HG03342 (cell line): ENCODE data around the gene ELN.
"Not testable (repeated sequence)": the region's sequence is repeated elsewhere in the genome, so short reads cannot be mapped to it uniquely, and the experiment has no call there.

ENCODE experiments used
- ATAC-seq: cut with Tn5 transposase; IDR thresholded peaks from one replicate; pipeline ENCODE4 v1.9.1; 2021; ENCODE audit warnings: mild to moderate bottlenecking, moderate library complexity; ENCODE audit not compliant: unreplicated experiment

Gene ELN

DNA sequence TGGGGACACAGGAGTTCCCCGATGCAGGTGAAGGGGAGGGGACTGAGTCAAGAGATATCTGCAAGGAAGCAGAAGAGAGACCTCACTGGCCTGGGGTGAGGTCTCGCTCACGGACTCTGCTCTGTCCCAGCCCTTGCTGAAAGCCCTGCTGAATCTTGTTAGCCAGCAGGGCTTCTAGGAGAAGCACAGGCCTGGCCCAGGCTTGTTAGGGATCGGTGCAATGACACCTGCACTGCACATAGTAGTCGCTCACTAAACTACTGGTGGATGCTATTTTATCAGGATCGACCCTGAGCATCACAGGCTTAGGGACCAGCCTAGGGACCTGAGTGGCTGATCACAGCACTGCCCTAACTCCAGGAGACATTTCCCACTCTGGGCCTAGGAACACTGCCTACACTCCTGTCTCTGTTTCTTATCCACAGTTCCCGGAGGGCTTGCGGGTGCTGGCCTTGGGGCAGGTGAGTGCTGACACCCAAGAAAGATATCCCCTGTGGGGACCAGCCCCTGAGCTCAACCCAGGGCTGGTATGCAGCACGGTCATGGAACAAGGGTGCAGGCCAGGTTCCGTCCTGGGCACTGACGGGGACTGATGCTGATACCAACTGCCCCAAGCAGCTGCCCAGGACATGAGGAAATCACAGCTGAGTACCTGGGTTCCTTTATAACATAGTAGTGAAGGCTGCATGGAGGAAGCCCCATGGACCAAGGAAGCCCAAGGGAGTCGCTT is 13.0 kb downstream of the ELN start:
- ATAC-seq: no peak

DNA sequence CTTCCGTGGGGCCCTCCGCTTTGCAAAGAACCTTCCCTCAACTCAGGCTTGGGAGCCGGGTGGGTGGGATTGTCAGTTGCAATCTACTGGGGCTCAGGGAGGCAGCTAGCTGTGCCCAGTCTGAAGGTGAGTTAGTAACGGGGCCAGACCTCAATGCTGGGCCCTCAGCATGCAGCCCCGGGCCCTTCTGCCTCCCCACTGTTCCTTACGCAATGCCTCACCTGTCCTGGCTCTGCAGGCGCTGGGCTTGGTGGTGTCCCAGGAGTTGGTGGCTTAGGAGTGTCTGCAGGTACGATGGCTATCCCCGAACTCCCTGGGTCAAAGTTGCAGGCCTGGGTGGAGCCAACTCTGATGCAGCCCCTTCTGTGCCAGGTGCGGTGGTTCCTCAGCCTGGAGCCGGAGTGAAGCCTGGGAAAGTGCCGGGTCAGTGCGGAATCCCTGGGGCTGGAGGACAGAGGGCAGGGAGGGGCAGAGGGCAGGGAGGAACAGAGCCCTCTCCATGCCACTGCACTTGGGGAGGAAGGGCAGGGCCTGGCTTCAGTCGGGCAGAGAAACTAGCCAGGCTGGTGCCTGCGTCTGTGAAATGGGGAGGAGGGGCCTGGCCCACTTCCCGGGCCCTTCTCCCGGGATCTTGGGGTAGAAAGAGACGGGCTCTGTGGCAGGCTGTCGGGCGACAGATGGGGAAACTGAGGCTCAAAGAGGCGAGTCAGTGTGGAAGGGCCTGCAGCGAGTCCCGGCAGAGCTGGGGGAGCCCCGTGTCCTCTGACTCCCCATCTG is 15.0 kb downstream of the ELN start:
- ATAC-seq: no peak

DNA sequence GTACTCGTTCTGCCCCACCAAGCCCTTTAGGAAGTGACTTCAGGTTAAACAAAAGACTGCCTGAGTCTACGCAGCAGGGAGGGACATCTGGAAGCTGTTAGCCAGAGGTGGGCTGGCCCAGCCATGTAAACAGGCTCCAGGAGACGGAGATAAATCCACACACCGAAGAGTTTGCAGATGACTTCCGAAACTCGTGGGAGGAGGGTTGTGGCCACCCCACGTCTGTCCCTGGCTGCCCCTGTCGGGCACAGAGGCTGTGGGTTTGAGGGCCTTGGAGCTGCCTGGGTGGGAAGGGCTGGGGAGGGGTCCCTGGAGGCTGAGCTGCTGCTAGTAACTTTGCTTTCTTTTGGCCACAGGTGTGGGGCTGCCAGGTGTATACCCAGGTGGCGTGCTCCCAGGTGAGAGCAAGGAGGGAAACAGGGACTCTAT is 15.6 kb downstream of the ELN start:
- no peak for ATAC-seq

DNA sequence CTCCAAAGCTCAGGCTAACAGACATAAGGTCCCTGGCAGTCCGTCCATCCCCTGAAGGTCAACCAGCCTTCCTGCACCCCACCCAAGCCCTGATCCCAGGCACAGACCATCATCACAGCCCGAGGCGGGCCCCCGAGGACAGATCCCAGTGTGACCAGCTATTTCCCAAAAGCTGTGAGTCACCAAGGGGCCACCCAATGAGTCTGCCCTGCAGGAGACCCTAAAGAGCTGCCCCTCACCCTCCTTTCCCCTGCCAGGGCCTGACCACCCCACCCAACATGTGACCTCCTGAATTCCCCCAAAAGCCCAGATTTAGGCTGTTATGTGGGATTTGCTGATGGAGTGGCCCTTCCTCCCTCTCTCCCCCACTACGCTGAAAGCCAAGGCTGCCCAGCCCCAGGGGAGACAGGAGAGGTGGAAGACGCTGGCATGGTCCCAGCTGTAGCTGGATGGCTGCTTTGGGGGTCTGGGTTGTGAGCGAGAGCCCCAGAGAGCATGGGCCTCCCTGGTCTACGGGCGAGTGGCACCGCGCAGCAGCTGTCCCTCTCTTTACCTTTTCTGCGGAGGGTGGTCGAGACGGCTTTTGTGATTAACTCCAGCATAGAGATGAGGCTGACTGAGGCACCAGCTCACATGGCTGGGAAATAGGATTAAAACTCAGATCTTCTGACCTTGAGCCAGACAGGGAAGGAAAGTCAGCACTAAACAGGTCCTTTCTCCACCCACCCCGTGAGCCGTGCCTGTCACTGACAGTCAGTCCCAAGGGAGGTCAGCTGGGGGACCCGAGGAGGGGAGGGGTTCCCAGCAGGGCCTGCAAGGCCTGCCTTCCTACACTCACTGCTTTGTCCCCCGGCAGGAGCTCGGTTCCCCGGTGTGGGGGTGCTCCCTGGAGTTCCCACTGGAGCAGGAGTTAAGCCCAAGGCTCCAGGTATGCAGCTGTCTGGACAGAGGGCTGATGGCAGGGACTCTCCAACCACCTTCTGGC is 16.7 kb downstream of the ELN start:
- ATAC-seq: no peak

DNA sequence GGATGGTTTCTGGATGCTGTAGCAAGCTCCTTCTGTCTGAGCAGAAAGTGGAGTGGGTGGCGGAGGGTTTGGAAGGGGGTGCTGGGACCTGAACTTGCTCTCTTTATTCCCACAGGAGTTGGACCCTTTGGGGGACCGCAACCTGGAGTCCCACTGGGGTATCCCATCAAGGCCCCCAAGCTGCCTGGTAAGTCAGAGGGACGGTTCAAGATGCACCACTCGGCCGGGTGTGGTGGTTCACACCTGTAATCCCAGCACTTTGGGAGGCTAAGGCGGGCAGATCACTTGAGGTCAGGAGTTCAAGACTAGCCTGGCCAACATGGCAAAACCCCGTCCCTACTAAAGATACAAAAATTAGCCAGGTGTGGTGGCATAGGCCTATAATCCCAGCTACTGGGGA is 18.6 kb downstream of the ELN start:
- ATAC-seq: not testable (repeated sequence)

DNA sequence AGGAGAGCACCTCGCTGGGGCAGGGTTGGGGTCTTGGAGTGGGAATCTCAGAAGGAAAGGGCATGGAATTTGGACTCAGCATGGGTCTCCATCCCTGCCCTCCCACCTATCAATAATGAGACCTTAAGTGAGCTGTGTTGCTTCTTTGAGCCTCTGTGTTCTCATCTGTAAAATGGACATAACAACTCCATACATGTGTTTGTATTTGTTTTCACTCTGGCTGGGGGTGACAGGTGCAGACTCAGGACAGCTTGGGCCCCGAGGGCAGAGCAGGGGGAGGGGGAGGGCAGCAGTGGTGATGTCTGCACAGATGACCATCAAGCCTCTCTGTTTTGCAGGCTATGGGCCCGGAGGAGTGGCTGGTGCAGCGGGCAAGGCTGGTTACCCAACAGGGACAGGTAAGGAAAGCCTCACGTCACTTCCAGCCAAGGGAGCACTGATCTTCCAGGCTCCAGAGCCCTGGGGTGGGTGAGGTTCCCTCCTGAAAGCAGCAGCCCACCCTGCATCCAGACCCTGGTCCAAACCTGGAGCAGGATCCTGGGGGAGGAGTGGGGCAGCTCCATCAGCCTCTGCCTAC is 19.9 kb downstream of the ELN start:
- ATAC-seq: no peak

DNA sequence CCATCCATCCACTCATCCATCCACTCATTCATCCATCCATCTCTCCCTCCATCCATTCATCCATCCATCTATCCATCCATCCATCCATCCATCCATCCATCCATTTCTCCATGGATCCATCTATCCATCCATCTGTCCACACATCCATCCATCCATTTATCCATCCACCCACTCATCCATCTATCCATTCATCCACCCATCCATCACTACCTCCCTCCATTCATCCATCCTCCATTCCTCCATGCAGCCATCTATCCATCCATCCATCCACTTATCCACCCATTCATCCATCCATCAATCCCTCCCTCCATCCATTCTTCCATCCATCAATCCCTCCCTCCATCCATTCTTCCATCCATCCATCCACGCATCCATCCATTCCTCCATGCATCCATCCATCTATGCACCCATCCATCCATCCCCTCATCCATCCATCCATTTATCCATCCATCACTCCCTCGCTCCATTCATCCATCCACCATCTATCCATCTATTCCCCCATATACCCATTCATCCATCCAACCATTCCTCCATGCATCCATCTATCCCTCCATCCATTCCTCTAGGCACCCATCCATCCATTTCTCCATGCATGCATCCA is 21.1 kb downstream of the ELN start:
- ATAC-seq: no peak

DNA sequence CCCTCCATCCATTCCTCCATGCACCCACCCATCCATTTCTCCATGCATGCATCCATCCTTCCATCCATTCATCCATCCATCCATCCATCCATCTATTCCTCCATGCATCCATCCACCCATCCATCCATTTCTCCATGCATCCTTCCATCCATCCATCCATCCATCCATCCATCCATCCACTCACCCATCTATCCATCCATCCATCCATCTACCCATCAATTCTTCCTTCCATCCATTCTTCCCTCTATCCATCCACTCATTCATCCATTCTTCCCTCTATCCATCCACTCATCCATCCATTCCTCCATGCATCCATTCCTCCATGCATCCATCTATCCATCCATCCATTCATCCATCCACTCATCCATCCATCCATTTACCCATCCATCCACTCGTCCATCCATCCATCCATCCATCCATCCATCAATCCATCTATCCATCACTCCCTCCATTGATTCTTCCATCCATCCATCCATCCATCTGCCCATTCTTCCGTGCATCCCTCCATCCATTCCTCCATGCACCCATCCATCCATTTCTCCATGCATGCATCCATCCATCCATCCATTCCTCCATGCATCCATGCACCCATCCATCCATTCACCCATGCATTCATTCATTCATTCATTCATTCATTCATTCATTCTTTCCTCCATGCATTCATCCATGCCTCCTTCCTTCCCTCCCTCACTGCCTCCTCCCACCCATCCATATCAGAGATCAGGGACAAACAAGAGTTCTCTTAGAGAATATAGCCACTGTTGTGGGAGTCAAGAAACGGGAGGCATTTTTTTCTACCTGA is 22.2 kb downstream of the ELN start:
- ATAC-seq: no peak

DNA sequence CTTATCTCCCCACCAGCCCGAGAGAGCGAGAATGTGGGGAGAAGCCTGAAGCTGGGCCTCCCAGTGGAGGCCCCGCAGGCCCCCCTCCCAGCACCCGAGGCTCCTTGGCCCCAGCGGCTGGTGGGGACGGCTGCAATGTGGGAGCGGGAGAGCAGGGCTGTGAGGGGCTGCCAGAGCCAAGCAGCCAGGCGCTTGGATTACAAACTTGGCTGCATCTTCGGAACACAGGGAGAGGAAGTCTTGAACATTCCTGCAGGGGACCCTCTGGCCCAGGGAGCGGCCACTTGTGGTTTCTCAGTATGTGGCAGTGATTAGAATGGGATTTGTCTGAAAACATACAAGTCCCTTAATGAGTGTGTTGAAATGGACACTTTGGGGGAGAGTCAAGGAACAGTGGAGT is 23.2 kb downstream of the ELN start:
- ATAC-seq: no peak

DNA sequence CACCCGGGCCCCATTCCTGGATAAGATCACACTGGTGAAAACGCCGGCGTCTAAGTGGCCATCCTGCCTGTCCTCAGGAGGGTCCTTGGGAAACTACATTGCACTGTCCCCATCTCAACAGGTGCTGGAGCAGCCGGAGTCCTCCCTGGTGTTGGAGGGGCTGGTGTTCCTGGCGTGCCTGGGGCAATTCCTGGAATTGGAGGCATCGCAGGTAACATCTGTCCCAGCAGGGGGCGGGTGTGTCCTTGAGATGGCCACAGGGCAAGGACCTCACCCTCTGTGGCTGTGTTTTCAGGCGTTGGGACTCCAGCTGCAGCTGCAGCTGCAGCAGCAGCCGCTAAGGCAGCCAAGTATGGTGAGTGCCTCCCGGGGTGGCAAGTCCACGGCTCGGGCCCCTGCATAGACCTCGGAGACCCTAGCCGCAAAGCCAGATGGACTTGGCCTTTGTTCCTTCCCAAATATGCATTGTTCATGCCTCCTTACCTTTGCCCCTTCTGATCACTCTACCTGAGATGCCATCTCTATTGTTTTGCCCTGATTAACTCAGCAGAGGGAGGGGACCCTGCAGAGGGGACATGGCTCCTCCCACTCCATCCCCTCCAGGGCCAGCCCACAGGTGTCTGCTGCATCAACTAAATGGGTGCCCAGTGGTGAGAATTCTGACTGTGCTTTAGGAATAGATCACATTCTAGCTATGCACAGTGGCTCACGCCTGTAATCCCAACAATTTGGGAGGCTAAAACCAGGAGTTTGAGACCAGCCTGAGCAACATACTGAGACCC is 23.8 kb downstream of the ELN start:
- ATAC-seq: no peak

DNA sequence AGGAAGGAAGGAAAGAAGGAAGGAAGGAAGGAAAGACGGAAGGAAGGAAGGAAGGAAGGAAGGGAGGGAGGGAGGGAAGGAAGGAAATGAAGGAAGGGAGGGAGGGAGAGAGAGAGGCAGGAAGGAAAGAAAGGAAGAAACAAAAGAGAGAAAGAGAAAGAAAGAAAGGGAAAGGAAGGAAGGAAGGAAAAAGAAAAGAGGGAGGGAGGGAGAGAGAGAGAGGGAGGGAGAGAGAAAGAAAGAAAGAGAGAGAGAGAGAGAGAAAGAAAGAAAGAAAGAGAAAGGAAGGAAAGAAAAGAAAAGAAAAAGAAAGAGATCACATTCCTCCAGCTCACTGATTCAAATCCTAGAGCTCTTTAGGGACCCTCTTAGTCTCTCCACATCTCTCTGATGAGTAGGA is 24.7 kb downstream of the ELN start:
- no peak for ATAC-seq

DNA sequence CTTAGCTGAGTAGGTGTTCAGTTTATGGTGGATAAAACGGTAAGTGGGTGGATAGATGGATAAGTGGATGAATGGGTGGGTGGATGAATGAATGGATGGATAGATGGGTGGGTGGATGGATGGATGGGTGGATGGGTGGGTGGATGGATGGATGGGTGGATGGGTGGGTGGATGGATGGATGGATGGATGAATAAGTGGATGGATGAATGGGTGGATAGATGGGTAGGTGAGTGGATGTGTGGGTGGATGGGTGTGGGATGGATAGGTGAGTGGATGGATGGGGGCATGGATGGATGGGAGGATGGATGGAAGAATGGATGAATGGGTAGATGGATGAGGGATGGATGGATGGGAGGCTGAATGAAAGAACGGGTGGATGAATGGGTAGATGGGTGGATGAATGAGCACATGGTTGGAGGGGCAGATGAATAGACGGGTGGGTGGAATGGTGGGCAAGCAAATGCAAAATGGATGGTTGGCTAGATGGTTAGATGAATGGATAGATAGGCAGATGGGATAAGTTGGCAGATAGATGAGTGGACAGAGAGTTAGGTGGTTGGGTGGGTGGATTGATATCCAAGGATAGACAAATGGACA is 25.7 kb downstream of the ELN start:
- no peak for ATAC-seq

DNA sequence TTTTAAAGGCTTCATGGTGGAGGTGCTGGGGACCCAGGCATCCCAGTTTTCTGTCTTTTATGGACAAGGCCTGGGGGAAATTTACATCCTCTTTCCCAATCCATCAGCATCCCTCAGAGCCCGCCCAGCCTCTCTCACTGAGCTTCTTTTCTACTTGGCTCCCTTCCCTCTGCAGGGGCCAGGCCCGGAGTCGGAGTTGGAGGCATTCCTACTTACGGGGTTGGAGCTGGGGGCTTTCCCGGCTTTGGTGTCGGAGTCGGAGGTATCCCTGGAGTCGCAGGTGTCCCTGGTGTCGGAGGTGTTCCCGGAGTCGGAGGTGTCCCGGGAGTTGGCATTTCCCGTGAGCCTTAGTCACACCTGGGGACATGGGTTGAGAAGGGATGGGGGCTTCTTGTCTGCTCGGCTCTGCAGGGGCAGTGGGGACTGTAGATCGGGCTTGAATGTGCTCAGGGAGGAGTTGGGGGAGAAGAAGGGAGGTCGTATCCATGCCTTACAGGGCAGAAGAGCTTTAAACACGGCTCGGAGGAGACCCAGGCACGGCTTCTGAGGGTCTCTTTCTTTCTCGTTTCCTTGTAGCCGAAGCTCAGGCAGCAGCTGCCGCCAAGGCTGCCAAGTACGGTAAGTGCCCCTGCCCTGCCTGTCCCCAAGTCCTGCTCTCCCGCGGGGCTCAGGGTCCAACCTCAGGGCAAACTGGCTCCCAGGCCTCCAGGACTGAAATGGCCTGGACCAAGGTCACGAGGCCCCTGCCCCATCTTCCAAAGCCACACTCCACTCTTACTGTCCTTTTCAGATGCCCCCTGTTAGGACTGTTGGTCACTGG is 28.3 kb downstream of the ELN start:
- ATAC-seq: no peak

DNA sequence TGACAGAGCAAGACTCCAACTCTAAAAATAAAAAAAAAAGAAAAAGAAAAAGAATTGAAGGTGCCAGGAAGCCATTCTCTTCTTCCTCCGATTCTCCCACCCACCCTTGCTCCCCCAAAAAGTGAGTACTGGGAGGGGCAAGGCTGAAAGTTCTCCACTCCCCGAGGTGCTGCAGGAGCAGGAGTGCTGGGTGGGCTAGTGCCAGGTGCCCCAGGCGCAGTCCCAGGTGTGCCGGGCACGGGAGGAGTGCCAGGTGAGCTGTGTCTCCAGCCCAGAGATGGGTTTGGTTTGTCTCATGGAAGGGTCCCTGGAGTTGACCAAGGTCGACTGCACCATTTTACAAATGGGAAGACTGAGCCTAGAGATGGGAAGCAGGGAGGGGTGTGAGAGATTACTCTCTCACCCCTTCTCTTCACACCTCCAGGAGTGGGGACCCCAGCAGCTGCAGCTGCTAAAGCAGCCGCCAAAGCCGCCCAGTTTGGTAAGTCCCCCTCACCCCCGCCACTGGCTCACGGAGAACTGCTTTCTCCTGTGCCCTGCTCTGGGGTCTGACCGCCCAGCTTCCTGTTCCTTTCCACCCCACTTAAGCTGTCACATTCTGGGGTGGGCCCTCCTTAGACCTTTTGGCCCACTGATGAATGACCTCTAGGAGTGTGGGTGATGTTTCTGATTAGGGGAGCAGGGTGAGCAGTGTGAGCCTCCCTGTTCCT is 29.4 kb downstream of the ELN start:
- ATAC-seq: no peak

DNA sequence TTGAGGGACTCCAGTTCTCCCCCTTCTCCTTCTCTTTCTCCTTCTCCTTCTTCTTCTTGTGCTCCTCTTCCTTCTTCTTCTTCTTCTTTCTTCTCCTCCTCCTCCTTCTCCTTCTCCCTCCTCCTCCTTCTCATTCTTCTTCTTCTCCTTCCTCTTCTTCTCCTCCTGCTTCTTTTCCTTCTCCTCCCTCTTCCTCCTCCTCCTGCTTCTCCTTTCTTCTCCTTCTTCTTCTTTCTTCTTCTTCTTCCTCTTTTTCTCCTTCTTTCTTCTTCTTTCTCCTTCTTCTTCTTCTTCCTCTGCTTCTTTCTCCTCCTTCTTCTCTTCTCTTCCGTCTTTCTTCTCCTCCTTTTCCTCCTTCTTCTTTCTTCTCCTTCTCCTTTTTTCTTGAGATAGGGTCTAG is 30.0 kb downstream of the ELN start:
- no peak for ATAC-seq

DNA sequence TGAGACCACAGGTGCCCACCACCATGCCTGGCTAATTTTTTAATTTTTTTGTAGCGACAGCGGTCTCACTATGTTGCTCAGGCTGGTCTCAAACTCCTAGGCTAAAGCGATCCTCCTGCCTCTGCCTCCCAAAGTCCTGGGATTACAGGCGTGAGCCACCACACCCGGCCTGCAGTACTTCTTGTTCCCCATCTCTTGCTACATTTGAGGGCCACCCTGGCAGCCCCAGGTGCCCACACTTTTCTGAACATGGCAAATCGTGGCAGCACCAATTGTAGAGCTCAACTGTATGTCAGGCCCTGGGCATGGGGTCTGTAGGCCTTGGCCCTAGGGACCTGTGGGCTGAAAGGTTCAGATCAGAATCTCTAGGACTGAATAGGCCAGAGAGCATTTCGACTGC is 30.5 kb downstream of the ELN start:
- ATAC-seq: no peak

DNA sequence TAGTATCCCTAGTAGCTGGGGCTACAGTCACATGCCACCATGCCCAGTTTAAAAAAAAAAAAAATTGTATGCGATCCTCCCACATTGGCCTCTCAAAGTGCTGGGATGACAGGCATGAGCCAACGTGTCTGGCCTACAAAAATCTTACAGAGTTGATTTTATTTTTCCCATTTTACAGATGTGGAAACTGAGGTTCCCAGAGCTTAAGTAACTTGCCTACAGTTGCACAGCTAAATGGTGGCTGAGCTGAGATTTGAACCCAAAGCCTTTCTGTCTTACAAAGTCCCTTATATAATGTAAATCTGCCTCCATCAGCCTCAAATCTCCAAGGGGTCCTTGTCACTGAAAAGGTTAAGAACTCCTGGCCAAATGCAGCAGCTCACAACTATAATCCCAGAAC is 31.1 kb downstream of the ELN start:
- ATAC-seq: no peak
